ENCODE measurements around the gene AKAP13. TPM values are rescaled to one million over a fixed set of nuclear protein-coding genes. Genes with fewer than 3 reads are reported as not detected.

AKAP13 gene
- total RNA-seq, 2 donors from 2014 or later = 151 to 159 TPM

DNA sequence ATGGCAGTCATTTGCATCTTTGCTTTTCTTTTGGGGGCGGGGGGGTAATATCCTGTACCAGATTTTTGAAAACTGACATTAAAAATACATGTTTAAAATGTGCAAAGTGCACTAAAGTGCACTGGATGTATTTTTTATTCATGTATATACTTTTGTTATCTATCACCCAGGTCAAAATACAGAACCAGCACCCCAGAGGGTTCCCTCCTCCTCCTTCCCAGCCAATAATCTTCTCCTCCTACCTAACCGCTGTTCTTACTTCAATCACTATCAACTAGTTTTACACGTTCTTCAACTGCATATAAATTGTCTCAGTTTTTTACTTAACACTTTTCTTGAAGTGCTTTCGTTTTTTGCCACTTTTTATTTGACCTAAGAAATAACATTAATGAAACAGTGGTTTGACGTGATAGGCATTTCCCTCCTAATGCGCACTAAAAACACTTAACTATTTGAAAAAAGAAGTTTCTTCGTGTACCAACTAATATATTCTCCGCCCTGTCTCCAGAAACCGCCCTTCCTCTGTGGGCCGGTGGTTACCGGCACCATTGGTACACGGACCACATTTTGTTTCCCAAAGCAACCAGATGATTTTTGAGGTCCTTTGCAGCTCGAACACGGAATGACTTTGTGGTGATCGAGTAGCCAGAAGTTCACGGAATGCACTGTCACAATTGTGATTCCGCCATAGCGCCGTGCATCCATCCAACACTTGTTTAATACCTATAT, 836 bp upstream of the AKAP13 start:
- ATAC-seq (no peak), DNase-seq (peak in 1 of 2 donors; percentile 43)
- intact Hi-C loops (cut with DNase I, micrococcal nuclease) = no loop called here

DNA sequence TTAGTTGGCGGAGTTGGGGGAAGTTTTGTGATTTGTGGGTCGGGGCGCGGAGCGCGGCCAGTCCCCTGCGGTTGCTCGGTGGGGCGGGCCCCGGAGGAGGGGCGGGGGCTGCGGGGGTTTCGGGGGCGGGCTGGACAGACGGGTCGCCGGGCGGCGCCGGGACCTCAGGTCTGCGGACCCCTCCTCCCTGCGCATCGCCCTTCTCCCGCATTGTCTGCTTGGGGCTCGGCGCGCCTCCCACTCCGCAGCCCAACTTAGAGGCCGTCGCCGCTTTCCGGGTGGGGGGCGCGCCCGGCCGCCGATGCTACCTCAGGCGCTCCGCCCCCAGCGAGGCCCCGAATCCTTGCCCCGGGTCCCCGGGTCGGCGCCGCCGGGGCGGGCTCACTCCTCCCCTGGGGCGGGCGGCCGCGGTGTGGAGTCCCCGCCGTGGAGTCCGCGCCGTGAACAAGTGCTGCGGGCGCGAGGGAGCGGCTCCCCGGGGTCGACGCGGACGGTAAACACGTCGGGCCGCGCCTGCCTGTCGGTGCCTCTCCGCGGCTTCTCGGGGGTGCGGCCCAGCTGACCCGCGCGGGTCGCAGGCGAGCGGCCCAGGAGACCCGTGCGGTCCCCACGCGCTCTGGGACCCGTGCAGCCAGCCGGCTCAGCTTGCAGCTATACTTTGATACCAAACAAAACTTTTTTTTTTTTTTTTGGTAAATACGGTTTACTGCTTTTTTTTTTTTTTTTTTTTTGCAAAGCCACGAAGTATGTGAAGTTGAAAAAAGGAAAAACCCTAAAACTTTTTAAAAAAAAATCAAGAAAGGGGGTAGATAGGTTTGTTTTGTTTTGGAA, 624 bp downstream of the AKAP13 start:
- intact Hi-C loops (cut with DNase I, micrococcal nuclease) = no loop called here
- peak; percentile 68 for ATAC-seq
- peak; percentile 51 to 71 for DNase-seq

DNA sequence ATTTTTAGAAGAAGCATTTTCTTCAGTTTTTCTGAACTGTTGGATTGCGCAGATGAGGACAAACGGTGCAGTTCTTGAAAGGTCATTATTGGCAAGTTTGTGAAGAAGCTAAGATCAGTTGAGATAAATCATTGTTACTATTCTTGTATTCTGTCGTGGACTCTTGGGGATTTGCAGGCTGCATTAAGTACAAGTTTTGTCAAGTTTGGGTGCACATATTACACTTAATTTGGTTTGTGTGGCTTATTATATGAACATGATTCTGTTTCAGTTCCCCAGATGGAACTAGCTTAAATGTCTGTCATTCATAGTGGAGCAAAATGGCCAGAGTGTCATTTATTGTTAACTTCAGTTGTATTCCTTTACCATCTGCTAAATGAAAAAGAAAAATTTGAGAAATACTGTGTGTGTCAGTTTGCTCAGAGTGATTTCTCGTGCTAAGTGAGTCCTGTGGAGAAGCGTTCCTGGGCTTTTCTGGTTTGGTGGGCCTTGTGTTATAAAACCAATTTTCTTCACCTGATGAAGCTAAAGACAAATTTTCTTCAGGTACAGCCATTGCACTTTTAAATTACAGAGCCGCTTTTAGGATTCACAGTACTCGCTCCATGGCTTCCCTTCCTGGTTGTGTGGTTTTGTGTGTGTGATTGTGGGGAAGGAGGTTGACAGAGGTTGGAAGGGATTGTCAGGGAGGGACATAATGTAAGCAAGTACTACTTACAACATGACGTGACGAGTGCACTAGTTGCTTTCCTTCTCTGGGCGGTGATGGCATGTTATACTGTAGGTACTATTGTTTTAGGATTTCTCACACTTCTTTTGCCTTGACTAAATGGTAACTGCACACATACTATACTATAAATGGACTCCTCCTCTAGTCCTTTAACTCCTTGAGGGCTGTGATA, 1.7 kb downstream of the AKAP13 start:
- ATAC-seq (no peak), DNase-seq (no peak)
- intact Hi-C loops (cut with DNase I, micrococcal nuclease) = no loop called here

DNA sequence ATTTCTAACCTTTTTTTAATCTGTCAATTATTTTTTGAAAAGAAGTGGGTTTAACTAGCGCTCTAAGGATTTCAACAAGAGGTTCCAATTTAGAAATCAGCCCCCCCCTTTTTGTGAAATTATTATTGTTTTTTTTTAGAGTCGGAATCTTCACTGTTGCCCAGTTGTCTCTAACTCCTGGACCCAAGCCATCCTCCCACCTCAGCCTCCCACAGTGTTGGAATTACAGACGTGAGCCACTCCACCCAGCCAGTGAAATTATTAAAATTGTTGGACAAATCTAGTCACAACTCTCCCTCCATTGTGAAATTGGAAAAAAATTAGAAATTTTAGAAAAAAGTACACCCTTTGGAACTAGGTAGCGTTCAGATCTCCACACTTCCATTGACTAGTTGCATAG, 2.5 kb downstream of the AKAP13 start:
- intact Hi-C loops (cut with DNase I, micrococcal nuclease) = no loop called here
- DNase-seq = no peak

DNA sequence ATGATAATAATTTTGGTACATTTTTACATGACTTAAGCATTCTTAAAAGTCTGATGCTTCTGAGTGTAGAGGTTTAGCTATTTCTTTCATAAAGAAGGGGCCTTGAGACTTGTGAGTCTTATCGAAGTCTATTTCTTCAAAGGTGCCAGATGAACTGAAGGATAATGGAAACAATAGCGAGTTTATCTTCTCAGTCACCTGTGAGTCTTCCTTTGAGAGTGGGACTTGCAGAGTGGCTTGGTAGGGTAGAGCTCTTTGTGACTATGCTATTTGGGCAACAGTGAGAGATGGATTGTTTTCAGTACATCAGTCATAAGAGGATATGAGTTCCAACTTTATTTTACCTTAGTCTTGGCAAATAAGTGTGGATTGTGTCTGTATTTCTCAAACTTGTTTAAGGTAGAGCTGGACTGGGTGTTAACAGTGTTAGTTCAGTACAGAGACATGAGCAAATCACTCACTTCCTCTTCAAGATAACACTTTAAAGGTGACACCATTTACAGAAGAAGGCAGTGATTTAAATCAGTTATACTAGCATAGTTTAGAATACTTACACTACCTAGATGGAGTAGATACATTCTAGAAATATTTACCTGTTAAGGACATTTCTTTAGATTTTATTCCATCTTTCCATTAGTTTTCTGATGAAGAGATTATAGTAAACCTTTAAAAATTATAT, 3.2 kb downstream of the AKAP13 start:
- intact Hi-C loops (cut with DNase I, micrococcal nuclease) = no loop called here
- ATAC-seq (no peak), DNase-seq (no peak)

More for the DNA sequence above, 2.5 kb downstream of the AKAP13 start:
- ATAC-seq = no peak

DNA sequence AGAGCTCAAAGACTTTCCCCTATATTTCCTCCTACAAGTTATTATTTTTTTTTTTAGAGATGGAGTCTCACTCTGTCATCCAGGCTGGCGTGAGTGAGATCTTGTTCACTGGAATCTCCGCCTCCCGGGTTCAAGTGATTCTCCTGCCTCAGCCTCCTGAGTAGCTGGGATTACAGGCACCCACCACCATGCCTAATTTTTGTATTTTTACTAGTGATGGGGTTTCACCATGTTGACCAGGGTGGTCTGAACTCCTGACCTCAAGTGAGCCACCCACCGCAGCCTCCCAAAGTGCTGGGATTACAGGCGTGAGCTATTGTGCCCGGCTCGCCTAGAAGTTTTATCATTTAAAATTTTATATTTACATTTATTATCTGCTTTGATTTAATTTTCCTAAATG, 5.9 kb downstream of the AKAP13 start:
- no peak for ATAC-seq
- no peak for DNase-seq
- intact Hi-C loops (cut with DNase I, micrococcal nuclease) = no loop called here

DNA sequence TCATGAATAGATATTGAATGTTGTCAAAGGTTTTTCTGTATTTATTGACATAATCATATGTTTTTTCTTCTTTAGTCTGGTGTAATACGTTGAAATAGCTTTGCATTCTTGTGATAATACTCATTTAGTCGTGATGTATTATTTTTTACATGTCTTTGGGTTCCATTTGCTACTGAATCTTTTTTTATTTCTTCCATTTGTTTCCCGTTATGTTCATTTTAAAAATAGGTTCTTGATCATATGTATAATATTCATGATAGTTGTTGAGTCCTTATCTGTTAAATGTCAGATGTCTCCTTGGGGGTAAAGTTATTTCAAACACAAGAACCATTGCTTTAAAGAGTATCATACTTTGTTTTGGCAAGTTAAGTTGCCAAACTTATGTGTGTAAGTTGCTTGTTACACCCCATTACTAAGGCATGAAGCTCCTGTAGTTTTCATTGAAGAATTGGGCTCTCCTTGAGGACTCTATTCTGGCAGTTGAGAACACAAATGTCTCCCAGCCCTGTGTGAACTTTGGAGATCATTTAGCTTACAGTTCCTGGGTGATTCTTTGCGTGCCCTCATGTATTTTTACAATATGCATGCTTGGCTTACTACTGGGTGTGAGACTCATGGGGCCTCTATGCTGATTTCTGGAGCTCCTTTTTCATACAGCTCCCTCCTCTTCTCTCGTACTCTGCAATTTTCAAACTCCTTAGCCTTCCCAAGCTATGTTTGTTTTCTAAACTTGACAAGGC, 8.3 kb downstream of the AKAP13 start:
- peak; percentile 54 for ATAC-seq
- intact Hi-C loops (cut with DNase I, micrococcal nuclease) = no loop called here
- no peak for DNase-seq

DNA sequence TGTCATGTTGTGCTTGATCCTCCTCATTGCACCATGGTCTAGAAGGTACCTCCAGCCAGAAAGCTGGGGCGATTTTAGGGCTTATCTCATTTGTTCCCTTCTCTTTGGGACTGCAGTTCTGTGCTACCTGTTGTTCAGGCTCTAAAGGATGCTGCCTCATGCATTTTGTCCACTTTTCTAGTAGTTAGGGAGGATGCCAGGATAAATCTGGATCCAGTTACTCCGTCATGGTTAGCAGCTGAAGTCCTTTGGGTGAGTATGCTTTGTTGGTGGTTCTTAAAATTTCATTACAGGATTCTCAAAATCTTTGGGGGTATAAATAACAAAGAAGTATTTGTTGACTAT, 8.9 kb downstream of the AKAP13 start:
- ATAC-seq (no peak), DNase-seq (no peak)
- intact Hi-C loops (cut with DNase I, micrococcal nuclease) = no loop called here

DNA sequence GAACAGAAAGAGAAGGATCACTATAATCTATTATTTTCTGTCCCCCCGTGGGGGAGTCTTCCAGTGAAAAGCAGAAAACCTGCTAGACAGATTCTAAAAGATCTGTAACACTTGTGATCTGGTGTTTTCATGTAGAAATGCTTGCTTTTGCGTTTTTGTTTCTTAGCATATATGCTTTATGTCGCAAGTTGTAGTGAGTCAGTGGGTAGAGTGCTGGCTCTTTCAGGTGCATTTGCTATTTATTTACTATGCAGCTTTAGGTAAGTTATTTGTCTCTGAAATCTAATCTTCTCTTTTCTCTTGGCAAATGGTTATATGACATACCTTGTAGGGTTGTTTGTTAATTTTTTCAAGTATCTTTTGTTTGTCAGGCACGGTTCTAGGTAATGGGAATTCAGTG, 9.4 kb downstream of the AKAP13 start:
- intact Hi-C loops (cut with DNase I, micrococcal nuclease) = no loop called here
- ATAC-seq (no peak), DNase-seq (no peak)

DNA sequence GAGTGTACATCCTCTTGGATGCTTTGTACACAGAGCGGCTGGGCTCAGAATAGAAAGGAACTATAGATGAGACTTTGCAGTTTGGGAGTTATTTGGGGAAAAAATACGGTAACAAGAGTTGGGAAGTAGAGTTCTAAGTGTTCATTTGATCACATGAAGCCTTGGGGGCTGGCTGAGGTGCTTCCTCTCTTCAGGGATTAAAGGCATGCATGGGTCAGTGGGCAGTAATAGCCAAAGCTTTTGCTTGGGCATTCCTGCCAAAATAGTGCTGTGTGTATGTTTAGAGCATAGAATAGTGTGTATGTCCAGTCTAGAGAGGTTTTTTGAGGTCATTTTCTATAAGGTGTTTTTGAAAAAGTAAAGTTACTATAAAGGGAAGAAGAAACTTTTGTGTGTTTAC, 12.8 kb downstream of the AKAP13 start:
- DNase-seq = no peak
- no peak for ATAC-seq
- intact Hi-C loops (cut with DNase I, micrococcal nuclease) = no loop called here

DNA sequence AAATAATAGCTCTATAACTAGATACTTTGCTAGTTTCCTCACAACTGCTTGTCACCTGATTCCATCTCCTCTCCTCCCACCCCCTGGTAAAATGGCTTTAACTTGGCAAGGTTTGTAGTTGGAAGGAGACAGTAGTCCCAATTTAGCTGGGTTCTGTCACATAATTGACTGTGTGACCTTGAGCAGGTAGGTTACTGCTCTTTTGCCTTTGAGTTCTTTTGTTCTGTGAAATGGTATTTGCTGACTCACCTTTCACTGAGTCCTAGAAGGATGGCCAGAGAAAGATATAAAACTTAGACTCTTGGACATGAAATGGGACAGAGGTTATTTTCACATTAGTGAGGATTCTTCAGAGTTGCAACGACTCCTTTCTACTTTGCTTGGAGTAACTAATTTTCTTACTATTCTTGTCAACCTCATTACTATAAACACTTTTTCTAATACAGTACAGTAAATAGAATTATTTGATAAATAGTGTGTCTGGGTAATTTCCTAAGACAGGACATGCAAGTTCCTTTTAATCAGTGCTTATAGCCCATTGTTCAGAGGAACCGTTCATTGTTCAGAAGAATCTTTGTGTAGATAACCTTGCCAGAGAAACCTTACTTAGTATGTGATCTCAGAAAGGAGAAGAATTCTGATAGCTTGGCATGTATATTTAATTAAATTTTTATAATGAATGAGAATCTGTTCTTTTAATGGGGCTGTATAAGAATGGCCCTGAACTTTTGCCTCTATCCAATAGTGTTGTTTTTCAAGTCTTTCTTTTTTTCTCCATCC, 14.3 kb downstream of the AKAP13 start:
- DNase-seq = no peak
- intact Hi-C loops (cut with DNase I, micrococcal nuclease) = no loop called here
- peak; percentile 85 for ATAC-seq

DNA sequence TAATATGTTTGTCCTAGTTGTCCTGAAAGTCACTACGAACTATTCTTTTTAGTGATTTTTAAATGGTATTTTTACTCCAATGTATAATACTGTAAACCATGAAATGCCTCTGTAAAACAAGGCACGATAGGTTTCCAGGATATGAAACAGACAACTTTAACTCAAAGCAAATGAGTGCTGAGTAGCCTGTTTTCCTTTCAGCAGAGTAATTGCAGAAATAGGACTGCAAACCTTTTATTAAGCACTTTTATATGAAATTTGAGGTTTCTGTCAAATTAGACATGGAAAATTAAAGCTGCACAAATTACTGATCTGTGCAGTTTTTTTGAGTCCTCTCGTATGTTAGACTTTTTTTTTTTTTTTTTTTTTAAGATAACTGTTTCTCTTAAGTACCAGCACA, 16.2 kb downstream of the AKAP13 start:
- no peak for ATAC-seq
- intact Hi-C loops (cut with DNase I, micrococcal nuclease) = no loop called here
- DNase-seq = no peak

DNA sequence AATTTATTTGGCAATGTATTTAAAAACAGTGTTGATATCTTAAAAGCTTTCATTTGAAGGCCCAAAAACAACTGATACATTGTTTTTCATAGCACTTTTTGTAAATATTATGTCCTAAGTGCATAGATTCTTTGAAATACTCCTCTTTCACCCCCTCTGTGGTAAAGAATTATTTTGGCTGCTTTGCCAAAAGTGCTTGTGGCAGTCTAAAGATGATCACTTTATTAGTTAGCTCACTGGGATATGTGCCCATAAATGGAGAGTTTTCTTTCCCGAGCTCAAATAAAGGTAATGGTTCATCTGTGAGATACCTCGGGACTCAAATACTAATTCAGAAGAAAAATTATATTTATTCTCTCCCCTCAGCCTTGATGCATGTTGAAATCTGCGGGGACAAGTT, 16.7 kb downstream of the AKAP13 start:
- no peak for ATAC-seq
- intact Hi-C loops (cut with DNase I, micrococcal nuclease) = no loop called here
- no peak for DNase-seq

DNA sequence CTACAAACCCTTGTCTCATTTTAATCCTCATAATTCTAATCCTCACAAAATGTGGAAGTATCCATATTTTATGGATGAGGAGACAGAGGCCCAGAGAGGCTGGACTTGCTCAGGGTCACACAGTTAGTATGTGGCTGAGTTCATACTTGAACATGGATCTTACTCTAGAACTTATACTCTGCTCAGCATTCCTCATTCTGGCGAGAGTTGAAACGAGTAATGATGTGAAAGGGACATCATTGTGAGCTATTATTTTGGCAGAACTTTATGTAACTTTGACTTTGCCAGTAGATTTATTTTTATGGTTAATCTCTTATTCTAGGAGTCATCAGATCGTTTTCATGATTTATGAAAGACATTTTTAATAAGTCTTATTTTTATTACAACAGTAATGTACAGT, 17.5 kb downstream of the AKAP13 start:
- DNase-seq (no peak), ATAC-seq (no peak)
- intact Hi-C loops (cut with DNase I, micrococcal nuclease) = no loop called here

DNA sequence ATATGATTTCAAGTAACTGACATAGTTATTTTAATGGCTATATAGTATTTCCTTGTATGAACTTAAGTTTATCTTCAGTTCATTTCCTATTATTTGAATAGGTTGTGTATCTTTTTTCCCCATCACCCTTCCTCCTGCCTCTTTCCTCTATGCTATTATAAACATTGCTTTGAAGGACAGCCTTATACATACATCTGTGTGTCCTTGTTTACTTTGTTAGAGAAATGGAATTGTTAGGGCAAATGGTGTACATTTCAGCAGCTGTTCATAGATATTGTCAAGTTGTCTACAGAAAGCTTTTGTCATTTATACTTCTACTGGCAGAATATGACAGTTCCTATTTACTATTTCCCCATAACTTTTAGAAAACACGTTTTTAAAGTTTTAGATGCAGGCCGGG, 18.4 kb downstream of the AKAP13 start:
- no peak for ATAC-seq
- DNase-seq = no peak
- intact Hi-C loops (cut with DNase I, micrococcal nuclease) = no loop called here

DNA sequence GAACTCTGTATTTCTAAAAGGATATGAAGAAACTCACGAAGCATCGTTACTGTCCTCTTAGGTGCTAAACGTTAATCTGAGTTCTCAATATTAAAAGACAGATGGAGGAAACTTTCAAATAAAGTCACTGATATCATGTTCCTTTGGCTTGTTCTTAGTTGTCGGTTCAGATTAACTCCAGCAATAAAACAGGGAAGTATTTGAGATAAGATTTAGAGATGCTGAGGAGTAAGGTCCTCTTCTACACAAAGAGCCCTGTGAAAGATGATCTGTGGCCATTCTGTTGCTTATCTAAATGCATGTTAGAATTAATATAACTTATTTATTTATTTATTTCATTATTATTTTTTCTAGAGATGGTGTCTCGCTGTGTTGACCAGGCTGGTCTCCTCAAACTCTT, 19.2 kb downstream of the AKAP13 start:
- no peak for DNase-seq
- ATAC-seq = no peak
- intact Hi-C loops (cut with DNase I, micrococcal nuclease) = no loop called here

DNA sequence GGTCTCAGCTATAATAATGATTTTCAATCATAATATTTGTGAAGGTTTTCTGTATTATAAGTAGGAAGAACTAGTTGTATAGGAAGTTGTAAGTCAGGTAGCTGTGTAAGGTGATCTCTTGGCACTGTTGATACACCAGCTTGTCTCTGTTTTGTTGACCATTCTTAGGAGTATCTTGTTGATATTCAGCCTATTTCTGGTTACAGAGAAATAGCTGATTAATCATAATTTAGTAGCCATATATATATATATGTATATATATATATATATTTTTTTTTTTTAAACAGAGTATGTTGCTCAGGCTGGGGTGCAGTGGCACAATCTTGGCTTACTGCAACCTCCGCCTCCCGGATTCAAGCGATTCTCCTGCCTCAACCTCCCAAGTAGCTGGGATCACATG, 20.2 kb downstream of the AKAP13 start:
- no peak for ATAC-seq
- intact Hi-C loops (cut with DNase I, micrococcal nuclease) = no loop called here

More for the DNA sequence above, 20.2 kb downstream of the AKAP13 start:
- DNase-seq = no peak
